Endothelial cell of umbilical vein (primary cell): ENCODE measurements around the gene PPP1R13L. TPM values are rescaled to one million over a fixed set of nuclear protein-coding genes. Genes with fewer than 3 reads are reported as not detected.

Experiments used
- BruUV-seq: library from RNA; stranded (reverse); fragments of 400-500 nt; replicated peaks from 2 replicates; lab custom pipeline; 2021; lab: Mats Ljungman, UMichigan
- CTCF ChIA-PET: fragments of 300-600, 350-600 bp; sonication (Branson Sonifier 250); formaldehyde crosslinking; loops from one replicate; lab custom pipeline; 2021; ENCODE audit warnings: antibody characterized with exemption, inconsistent platforms; lab: Charles Lee
- POLR2A ChIA-PET: fragments of 300-600, 350-600 bp; sonication (Branson Sonifier 250); formaldehyde crosslinking; loops from one replicate; lab custom pipeline; 2021; ENCODE audit warnings: antibody characterized with exemption, inconsistent platforms; lab: Charles Lee
- DNase-seq: peaks from one replicate; pipeline ENCODE4 v3.0.0-alpha.2; 2011; ENCODE audit warnings: low read depth, low spot score
- FAIRE-seq: peaks from 2 replicates; lab custom pipeline; 2011; peaks lifted over from hg19 to GRCh38; lab: Jason Lieb, UNC
- H2AFZ ChIP-seq: 2 replicates; pipeline ENCODE4 v1.6.0; 2012; ENCODE audit warnings: low read depth, low read length, control low read depth, inconsistent platforms
- H3K27ac ChIP-seq: 2 replicates; pipeline ENCODE4 v1.5.1; 2011; ENCODE audit warnings: low read depth, mild to moderate bottlenecking, control low read depth, low read length, moderate library complexity; ENCODE audit not compliant: insufficient read depth
- H3K27me3 ChIP-seq, 2 experiments: 2 replicates each; pipeline versions ENCODE4 v1.6.0 to v1.6.1; 2011; ENCODE audit warnings: low read length in 2 of 2, mixed read lengths in 1 of 2; ENCODE audit not compliant: control insufficient read depth in 2 of 2, insufficient read depth in 2 of 2
- H3K36me3 ChIP-seq, 2 experiments: 2 replicates in 1 of 2; 3 replicates in 1 of 2; pipeline ENCODE4 v1.5.1; 2011; ENCODE audit warnings: low read length in 2 of 2, mild to moderate bottlenecking in 1 of 2, moderate library complexity in 1 of 2; ENCODE audit not compliant: control insufficient read depth in 2 of 2, insufficient read depth in 2 of 2; ENCODE audit errors: extremely low read depth in 1 of 2
- H3K4me1 ChIP-seq: 3 replicates; pipeline ENCODE4 v1.5.1; 2011; ENCODE audit warnings: mild to moderate bottlenecking, low read length; ENCODE audit not compliant: control insufficient read depth, insufficient read depth; ENCODE audit errors: extremely low read depth
- H3K4me2 ChIP-seq: 2 replicates; pipeline ENCODE4 v1.6.1; 2011; ENCODE audit warnings: low read length, control low read depth, mixed read lengths; ENCODE audit not compliant: insufficient read depth
- H3K4me3 ChIP-seq, 3 experiments: fragments of 200-600 bp in 1 of 3; sonication (generic), shearing (Covaris generic) in 1 of 3; replicated peaks in 1 of 3; 2 replicates each; pipeline ENCODE4 v1.5.1; 2011 to 2016; ENCODE audit warnings: control low read depth in 3 of 3, low read length in 3 of 3, mild to moderate bottlenecking in 2 of 3, inconsistent platforms in 1 of 3, low read depth in 1 of 3, moderate library complexity in 1 of 3; ENCODE audit not compliant: insufficient read depth in 1 of 3
- H3K79me2 ChIP-seq: 2 replicates; pipeline ENCODE4 v1.6.0; 2012; ENCODE audit warnings: low read length, inconsistent platforms; ENCODE audit not compliant: control insufficient read depth, insufficient read depth
- H3K9ac ChIP-seq: replicated peaks from 2 replicates; pipeline ENCODE3; 2011; ENCODE audit warnings: low read length, control low read depth; ENCODE audit not compliant: insufficient read depth; ENCODE audit errors: extremely low read depth
- H3K9me1 ChIP-seq: replicated peaks from 3 replicates; pipeline ENCODE4 v1.6.0; 2011; ENCODE audit warnings: mild to moderate bottlenecking, low read length; ENCODE audit not compliant: control insufficient read depth, insufficient read depth; ENCODE audit errors: extremely low read depth
- H3K9me3 ChIP-seq: replicated peaks from 2 replicates; pipeline ENCODE4 v1.5.1; 2012; ENCODE audit warnings: low read length, inconsistent platforms; ENCODE audit not compliant: control insufficient read depth, insufficient read depth
- H4K20me1 ChIP-seq: replicated peaks from 2 replicates; pipeline ENCODE3; 2011; ENCODE audit warnings: mild to moderate bottlenecking, low read length; ENCODE audit not compliant: control insufficient read depth, insufficient read depth; ENCODE audit errors: extremely low read depth
- CTCF ChIP-seq, 2 donors: IDR thresholded peaks; 1 replicate in 1 of 2; 2 replicates in 1 of 2; pipeline ENCODE4 v1.5.1; 2011; ENCODE audit warnings: low read length in 2 of 2, mild to moderate bottlenecking in 2 of 2, moderate library complexity in 2 of 2, control low read depth in 1 of 2, inconsistent platforms in 1 of 2, low read depth in 1 of 2; ENCODE audit not compliant: insufficient read depth in 1 of 2; ENCODE audit errors: extremely low read depth in 1 of 2
- GATA2 ChIP-seq: IDR thresholded peaks from 2 replicates; pipeline ENCODE4 v1.7.0; 2011; ENCODE audit warnings: low read depth, mild to moderate bottlenecking, moderate library complexity, mixed read lengths, low read length; ENCODE audit not compliant: insufficient read length, insufficient read depth
- JUN ChIP-seq: IDR thresholded peaks from 2 replicates; pipeline ENCODE4 v1.6.1; 2011; ENCODE audit warnings: borderline replicate concordance, low read depth; ENCODE audit not compliant: insufficient read length, insufficient read depth
- MAX ChIP-seq: IDR thresholded peaks from 2 replicates; pipeline ENCODE4 v1.6.1; 2011; ENCODE audit not compliant: insufficient read depth, insufficient read length
- POLR2A ChIP-seq: IDR thresholded peaks from 2 replicates; pipeline ENCODE4 v1.6.1; 2012; ENCODE audit warnings: low read depth, mild to moderate bottlenecking, control low read depth, low read length
- POLR2AphosphoS5 ChIP-seq: IDR thresholded peaks from 2 replicates; pipeline ENCODE4 v1.6.1; 2012; ENCODE audit warnings: low read depth, mild to moderate bottlenecking, control low read depth, low read length, moderate library complexity; ENCODE audit not compliant: insufficient read depth
- dilution Hi-C: fragments of 300-500 bp; cut with MboI; formaldehyde crosslinking; loops from one replicate; pipeline ENCODE4 v1.15.0; 2019; ENCODE audit warnings: low sequenced_read_pairs; ENCODE audit not compliant: extremely low pct_ligation_motif_present
- intact Hi-C: fragments of 100-400 bp; cut with micrococcal nuclease; formaldehyde crosslinking; loops from one replicate; pipeline ENCODE4 v1.10.0; 2022
- polyA plus RNA-seq, 4 experiments: library from polyadenylated mRNA; depleted of rRNA in 3 of 4; stranded (reverse) in 3 of 4; unstranded in 1 of 4; fragments of >200 nt; gene quantifications; 2 replicates each; pipeline versions ENCODE4 v1.2.1 to v1.2.3, GENCODE V29; 2011 to 2012; ENCODE audit warnings: missing spikeins in 1 of 4
- total RNA-seq: library from RNA; stranded (reverse); gene quantifications from 2 replicates; pipeline ENCODE4 v1.2.3, GENCODE V29; 2021

Gene PPP1R13L
- total and polyA plus RNA-seq, 2 donors (not counting 3 experiments of a cell fraction or from before 2014, with no cell fraction given): 28.5 to 77.4 TPM

- FAIRE-seq (no peak), DNase-seq (no peak)
- Histone ChIP-seq H3K36me3 (peaks cover 5 to 19% of the 10 kb centered on the region in 2 experiments), H2AFZ (no peak overlapping the region), H3K9me3 (no peaks in the 10 kb centered on the region), H3K9me1 (no peaks in the 10 kb centered on the region), H3K4me3 (no peak overlapping the region), H3K9ac (no peak overlapping the region), H3K4me2 (no peak overlapping the region), H3K4me1 (no peaks in the 10 kb centered on the region), H3K27ac (no peak overlapping the region), H4K20me1 (no peaks in the 10 kb centered on the region), H3K79me2 (peaks cover under 1% of the 10 kb centered on the region), H3K27me3 (no peaks in the 10 kb centered on the region)
- no peak for TF ChIP-seq GATA2
- no peak for TF ChIP-seq JUN
- TF ChIP-seq POLR2AphosphoS5: no peak
- TF ChIP-seq POLR2A: no peak
- no peak for TF ChIP-seq CTCF (IDR thresholded peaks at IDR 0.05; ENCODE audit: extremely low read depth in 1 of 2, insufficient read depth in 1 of 2, low read depth in 1 of 2, low read length in 2 of 2)
- no peak for TF ChIP-seq MAX
- CTCF ChIA-PET: interaction anchor here (2.2 kb wide), 1 partner anchor 64 kb away, joined by 8 read pairs; no protein-coding TSS in a partner anchor
- POLR2A ChIA-PET: interaction anchor here (0.5 to 1.4 kb wide), 2 partner anchors 10 to 12 kb away, joined by 3 to 4 read pairs; partner anchors contain the start of gene ERCC1
- no TSS peak for BruUV-seq
- dilution Hi-C loops: no loop called here
- intact Hi-C loops: no loop called here
Measured at GRCh38 chr19:45414468-45414867, 9.6 kb upstream of the PPP1R13L start.
